NCI-H1105 treated with DMSO at 0.1 percent for 48 hours (cell line): ENCODE data around the gene MRGPRG.
"Not testable (repeated sequence)": the region's sequence is repeated elsewhere in the genome, so short reads cannot be mapped to it uniquely, and the experiment has no call there.

Experiments
- DNase-seq: peaks from one replicate; lab custom pipeline; 2025; lab: John Stamatoyannopoulos, UW

Gene MRGPRG

GRCh38 chr11:3176487-3176886, 42.1 kb downstream of the MRGPRG start:
- DNase-seq: no peak

DNA sequence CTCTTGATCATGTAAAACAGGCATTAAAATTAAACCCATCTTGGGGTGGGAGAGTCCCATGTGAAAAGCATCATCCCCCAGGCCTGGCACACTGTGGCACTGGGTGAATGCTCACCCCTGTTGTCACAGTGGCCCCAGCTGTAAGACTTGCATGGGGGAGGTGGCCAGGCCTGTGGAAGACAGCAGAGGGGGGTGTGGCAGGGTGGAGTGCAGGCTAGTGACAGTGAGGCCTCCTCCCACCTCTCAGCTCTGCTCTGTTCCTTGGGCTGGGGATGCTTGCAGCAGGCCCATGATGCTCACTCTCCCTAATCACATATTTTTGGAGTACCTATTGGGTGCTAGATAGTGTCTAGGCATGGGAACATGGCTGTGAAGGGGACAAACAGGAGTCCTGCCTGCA, 43.4 kb downstream of the MRGPRG start:
- DNase-seq: no peak

- DNase-seq: no peak
Measured at GRCh38 chr11:3174387-3174786, 44.2 kb downstream of the MRGPRG start.

DNA sequence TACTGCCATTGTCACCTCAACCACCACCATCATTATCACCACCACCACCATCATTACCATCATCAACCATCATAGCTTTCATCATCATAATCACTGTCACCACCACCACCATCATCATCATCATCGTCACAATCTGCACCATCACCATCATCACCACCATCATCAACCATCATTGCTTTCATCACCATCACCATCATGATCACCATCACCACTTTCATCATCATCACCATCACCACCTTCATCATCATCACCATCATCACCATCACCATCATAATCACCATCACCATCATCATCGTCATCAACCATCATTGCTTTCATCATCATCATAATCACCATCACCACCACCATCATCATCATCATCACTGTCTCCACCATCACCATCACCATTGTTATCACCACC, 44.8 kb downstream of the MRGPRG start:
- no peak for DNase-seq

DNA sequence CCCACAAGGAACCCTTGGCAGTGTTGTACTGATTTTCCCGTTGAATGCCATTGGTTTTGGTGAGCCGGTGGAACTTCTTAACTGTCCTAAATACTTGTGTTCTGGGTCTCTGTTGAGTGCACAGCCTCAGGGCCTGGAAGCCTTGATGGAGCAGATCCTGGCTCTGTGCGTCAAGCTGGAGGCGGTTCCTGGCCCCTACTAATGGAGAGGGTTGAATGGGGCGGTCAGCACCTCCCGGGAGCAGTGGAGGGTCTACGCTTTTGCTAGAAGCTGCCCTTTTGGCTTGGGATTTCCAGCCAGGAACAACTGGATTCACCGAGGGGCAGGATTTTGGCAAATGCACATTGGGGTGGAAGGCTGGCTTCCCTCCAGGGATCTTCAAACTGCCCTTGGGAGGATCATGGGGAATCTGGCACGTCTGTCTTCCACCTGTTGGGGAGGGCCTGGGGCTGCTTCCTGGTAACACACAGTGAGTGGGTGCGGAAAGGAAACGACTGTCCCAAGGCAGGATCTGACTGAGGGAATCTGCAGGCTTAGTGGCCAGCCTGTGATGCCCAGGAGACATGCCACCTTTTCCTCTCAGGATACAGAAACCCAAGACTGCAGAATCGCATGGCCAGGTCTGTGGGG, 46.6 kb downstream of the MRGPRG start:
- DNase-seq: no peak

DNA sequence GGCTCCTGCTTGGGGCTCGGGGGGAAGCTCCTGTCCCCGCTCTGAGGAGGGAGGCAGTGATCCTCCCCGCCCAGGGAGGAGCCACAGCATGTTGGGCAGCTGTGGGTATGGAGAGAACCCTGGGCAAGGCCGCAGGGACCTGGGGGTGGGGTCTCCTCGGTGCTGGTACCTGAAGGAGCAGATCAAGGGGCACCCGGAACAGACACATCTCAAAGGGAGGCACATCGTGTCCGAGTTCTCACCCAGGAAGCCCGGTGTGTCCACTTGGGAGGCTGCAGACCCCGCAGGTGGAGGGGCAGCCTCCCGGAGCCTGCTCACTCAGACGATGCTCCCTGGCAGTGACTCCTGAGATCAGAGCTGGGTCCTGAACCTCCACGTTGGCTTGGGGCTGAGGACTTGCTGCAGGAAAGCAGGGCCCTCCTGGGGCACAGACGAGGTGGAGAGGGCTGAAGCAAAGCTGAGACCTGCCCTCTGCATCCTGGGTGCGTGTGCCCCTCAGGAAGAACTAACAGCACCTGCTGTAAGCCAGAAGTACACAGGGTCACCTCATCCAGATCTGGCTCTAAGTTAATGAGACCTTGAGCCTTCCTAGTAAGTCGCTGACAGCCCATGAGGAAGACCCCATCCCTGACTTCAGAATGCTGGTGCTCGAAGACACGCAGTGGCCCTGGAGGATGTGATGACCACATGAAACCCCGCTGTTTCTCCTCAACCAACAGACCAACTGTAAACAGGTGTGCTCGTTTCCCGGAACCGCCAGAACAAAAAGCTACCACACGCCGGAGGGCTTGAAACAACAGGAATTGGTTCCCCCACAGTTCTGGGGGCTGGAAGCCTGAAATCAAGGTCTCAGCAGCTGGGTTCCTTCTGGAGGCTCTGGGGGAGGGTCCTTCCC, 47.6 kb downstream of the MRGPRG start:
- DNase-seq: no peak

GRCh38 chr11:3170044-3170755, 48.4 kb downstream of the MRGPRG start:
- DNase-seq: no peak

GRCh38 chr11:3169255-3170043, 49.2 kb downstream of the MRGPRG start:
- no peak for DNase-seq

GRCh38 chr11:3168742-3169254, 49.8 kb downstream of the MRGPRG start:
- not testable (repeated sequence) for DNase-seq
